ENCODE data around the gene MISP. TPM values are rescaled to one million over a fixed set of nuclear protein-coding genes. Genes with fewer than 3 reads are reported as not detected.

MISP gene
- total and polyA plus RNA-seq, 2 of the 13 experiments (the other 11 are each of a cell fraction or from before 2014, with no cell fraction given) = 0.67 to 1.3 TPM

DNA sequence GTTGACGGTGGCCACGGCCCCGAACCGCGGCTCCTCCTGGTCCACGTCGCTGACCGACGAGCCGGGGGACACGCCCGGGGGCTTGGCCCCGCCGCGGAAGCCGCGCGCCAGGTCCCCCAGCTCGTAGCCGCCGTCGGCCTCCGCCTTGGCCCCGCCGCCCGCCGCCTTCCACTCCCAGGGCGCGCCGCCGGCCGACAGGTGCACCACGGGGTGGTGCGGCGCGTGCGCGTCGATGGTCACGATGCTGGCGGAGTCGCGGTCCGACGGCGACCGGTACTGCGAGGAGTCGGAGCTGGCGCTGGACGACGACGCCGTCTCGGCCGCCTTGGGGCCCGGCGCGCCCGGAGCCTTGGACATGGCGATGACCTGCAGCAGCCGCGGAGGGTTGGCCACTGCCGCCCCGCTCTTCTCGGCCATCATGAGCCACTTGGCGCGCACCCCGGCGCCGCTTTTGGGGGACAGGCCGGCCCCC is 61.9 kb downstream of the MISP start:
- POLR2A ChIA-PET = no interaction called here
- H3K36me3 ChIP-seq (replicated peaks in 1 of 2; ENCODE audit: control insufficient read depth in 1 of 2, insufficient read depth in 2 of 2, low read length in 2 of 2) = peaks cover 19 to 40% of the 10 kb centered on the region in 2 experiments; a peak in 4 of 5 replicates
- no peaks in the 10 kb centered on the region for H3K9me3 ChIP-seq (ENCODE audit: low read length)
- H2AFZ ChIP-seq (ENCODE audit: low read length) = no peak overlapping the region
- H3K4me1 ChIP-seq (ENCODE audit: insufficient read depth, low read length) = no peaks in the 10 kb centered on the region
- ATAC-seq (no peak), DNase-seq (ENCODE audit: low spot score) (no peak), FAIRE-seq (no peak)
- intact Hi-C loops (cut with micrococcal nuclease; ENCODE audit: unreplicated experiment) = no loop called here
- no peak overlapping the region for H3K27ac ChIP-seq (ENCODE audit: extremely low read length, insufficient read depth, low read length)
- H3K27me3 ChIP-seq (ENCODE audit: control insufficient read depth in 1 of 2, insufficient read depth in 2 of 2, low read length in 2 of 2) = no peaks in the 10 kb centered on the region
- 99% methylated on average over 66 of the region's 72 CpGs for WGBS (ENCODE audit: low lambda C conversion rate)
- H4K20me1 ChIP-seq (ENCODE audit: insufficient read depth, low read length) = peaks cover 33% of the 10 kb centered on the region
- H3K4me2 ChIP-seq (ENCODE audit: low read depth, low read length) = no peak overlapping the region
- no peak overlapping the region for H3K4me3 ChIP-seq (replicated peaks in 1 of 3; ENCODE audit: insufficient read depth in 1 of 3, low read depth in 2 of 3, low read length in 3 of 3)
- H3K9ac ChIP-seq (ENCODE audit: insufficient read depth, low read depth, low read length) = no peak overlapping the region
- CTCF ChIA-PET (ENCODE audit: low intra/inter-chr PET ratio, low total read pairs) = no interaction called here
- peaks cover 2% of the 10 kb centered on the region for H3K79me2 ChIP-seq (ENCODE audit: insufficient read depth, low read length)
- BruUV-seq (replicated peaks) = no TSS peak
- in situ Hi-C loops (cut with HindIII; ENCODE audit: extremely low pct_ligation_motif_present, low pct_unique_long_range_greater_than_20kb) = no loop called here
- TF ChIP-seq MATR3 (CRISPR knock-in tag; IDR thresholded peaks at IDR 0.05) (no peak), HOXA3 (CRISPR knock-in tag; IDR thresholded peaks at IDR 0.05) (peak; percentile 65), SNRNP70 (IDR thresholded peaks at IDR 0.05; ENCODE audit: low read depth, low read length) (peak; percentile 63; the same call in 1 of the 2 replicates), HNRNPK (IDR thresholded peaks at IDR 0.05; ENCODE audit: low read depth, low read length, poor library complexity, severe bottlenecking) (peak; percentile 3), CHCHD3 (CRISPR knock-in tag; IDR thresholded peaks at IDR 0.05) (no peak)
- TF ChIP-seq, protein P1, sequence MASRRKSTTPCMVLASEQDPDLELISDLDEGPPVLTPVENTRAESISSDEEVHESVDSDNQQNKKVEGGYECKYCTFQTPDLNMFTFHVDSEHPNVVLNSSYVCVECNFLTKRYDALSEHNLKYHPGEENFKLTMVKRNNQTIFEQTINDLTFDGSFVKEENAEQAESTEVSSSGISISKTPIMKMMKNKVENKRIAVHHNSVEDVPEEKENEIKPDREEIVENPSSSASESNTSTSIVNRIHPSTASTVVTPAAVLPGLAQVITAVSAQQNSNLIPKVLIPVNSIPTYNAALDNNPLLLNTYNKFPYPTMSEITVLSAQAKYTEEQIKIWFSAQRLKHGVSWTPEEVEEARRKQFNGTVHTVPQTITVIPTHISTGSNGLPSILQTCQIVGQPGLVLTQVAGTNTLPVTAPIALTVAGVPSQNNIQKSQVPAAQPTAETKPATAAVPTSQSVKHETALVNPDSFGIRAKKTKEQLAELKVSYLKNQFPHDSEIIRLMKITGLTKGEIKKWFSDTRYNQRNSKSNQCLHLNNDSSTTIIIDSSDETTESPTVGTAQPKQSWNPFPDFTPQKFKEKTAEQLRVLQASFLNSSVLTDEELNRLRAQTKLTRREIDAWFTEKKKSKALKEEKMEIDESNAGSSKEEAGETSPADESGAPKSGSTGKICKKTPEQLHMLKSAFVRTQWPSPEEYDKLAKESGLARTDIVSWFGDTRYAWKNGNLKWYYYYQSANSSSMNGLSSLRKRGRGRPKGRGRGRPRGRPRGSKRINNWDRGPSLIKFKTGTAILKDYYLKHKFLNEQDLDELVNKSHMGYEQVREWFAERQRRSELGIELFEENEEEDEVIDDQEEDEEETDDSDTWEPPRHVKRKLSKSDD (CRISPR knock-in tag; IDR thresholded peaks at IDR 0.05; ENCODE audit: low read depth) = peak; percentile 14; the same call in 1 of the 2 replicates
- TF ChIP-seq, protein P2, sequence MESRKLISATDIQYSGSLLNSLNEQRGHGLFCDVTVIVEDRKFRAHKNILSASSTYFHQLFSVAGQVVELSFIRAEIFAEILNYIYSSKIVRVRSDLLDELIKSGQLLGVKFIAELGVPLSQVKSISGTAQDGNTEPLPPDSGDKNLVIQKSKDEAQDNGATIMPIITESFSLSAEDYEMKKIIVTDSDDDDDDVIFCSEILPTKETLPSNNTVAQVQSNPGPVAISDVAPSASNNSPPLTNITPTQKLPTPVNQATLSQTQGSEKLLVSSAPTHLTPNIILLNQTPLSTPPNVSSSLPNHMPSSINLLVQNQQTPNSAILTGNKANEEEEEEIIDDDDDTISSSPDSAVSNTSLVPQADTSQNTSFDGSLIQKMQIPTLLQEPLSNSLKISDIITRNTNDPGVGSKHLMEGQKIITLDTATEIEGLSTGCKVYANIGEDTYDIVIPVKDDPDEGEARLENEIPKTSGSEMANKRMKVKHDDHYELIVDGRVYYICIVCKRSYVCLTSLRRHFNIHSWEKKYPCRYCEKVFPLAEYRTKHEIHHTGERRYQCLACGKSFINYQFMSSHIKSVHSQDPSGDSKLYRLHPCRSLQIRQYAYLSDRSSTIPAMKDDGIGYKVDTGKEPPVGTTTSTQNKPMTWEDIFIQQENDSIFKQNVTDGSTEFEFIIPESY (CRISPR knock-in tag; IDR thresholded peaks at IDR 0.05) = peak; percentile 11; the same call in 1 of the 2 replicates
- TF ChIP-seq, protein P3, sequence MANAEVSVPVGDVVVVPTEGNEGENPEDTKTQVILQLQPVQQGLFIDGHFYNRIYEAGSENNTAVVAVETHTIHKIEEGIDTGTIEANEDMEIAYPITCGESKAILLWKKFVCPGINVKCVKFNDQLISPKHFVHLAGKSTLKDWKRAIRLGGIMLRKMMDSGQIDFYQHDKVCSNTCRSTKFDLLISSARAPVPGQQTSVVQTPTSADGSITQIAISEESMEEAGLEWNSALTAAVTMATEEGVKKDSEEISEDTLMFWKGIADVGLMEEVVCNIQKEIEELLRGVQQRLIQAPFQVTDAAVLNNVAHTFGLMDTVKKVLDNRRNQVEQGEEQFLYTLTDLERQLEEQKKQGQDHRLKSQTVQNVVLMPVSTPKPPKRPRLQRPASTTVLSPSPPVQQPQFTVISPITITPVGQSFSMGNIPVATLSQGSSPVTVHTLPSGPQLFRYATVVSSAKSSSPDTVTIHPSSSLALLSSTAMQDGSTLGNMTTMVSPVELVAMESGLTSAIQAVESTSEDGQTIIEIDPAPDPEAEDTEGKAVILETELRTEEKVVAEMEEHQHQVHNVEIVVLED (CRISPR knock-in tag; IDR thresholded peaks at IDR 0.05; ENCODE audit: borderline replicate concordance) = no peak

Data from HepG2 (cell line).